ENCODE measurements around the gene CDC5L.

DNA sequence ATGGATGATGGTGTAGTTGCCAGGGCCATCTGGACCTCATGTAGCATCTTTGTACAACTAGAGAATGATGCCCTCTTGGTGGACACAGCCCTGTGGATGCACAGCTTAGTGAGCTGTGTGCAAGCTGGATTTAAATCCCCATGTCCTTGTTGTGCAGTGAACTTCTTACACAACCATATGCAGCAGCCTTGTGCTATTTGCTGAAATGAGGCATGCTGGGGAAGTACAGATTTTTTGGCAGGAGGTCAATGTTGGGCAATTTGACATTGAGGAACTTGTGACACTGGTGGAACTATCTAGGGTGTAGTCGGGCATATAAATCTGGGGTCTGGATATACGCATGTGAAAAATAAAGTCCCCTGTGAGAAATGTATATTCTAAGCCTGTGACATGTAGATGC lies 5.8 kb upstream of the CDC5L start:
- TF ChIP-seq EP300 (IDR thresholded peaks at IDR 0.05) = peak in 1 of 4 donors; percentile 36
- TF ChIP-seq, protein P1, sequence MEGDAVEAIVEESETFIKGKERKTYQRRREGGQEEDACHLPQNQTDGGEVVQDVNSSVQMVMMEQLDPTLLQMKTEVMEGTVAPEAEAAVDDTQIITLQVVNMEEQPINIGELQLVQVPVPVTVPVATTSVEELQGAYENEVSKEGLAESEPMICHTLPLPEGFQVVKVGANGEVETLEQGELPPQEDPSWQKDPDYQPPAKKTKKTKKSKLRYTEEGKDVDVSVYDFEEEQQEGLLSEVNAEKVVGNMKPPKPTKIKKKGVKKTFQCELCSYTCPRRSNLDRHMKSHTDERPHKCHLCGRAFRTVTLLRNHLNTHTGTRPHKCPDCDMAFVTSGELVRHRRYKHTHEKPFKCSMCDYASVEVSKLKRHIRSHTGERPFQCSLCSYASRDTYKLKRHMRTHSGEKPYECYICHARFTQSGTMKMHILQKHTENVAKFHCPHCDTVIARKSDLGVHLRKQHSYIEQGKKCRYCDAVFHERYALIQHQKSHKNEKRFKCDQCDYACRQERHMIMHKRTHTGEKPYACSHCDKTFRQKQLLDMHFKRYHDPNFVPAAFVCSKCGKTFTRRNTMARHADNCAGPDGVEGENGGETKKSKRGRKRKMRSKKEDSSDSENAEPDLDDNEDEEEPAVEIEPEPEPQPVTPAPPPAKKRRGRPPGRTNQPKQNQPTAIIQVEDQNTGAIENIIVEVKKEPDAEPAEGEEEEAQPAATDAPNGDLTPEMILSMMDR (IDR thresholded peaks at IDR 0.05) = no peak
- TF ChIP-seq POLR2AphosphoS5 (IDR thresholded peaks at IDR 0.05) = peak; percentile 34 to 40

Measured in upper lobe of left lung (tissue), 4 donors.